Lung (tissue), 12 donors: ENCODE results near the gene VPS13D. TPM values are rescaled to one million over a fixed set of nuclear protein-coding genes. Genes with fewer than 3 reads are reported as not detected.
A peak's percentile ranks its signal among the peaks of the same experiment; 100 is the strongest.

Source experiments
- ATAC-seq: fragments of 200-7000 bp; cut with Tn5 transposase; one replicate; pipeline ENCODE4 v1.9.1; 2020; ENCODE audit warnings: moderate number of reproducible peaks; ENCODE audit not compliant: insufficient read depth, low FRiP score
- DNase-seq, 3 donors: peaks; one replicate each; pipeline ENCODE4 v3.0.0-alpha.2; 2013 to 2017
- H3K27ac ChIP-seq, 2 donors: one replicate each; pipeline ENCODE4 v1.5.1; 2013; ENCODE audit warnings: mild to moderate bottlenecking in 2 of 2, moderate library complexity in 2 of 2, control low read depth in 1 of 2, inconsistent platforms in 1 of 2, low read depth in 1 of 2, low read length in 1 of 2
- H3K27me3 ChIP-seq, 3 donors: one replicate each; pipeline ENCODE4 v1.5.1; 2013; ENCODE audit warnings: low read length in 2 of 3; ENCODE audit not compliant: control insufficient read depth in 3 of 3, insufficient read depth in 3 of 3
- H3K36me3 ChIP-seq, 4 donors: one replicate each; pipeline ENCODE4 v1.5.1; 2013; ENCODE audit warnings: low read length in 4 of 4, mild to moderate bottlenecking in 1 of 4, moderate library complexity in 1 of 4; ENCODE audit not compliant: control insufficient read depth in 4 of 4, insufficient read depth in 4 of 4
- H3K4me1 ChIP-seq, 5 donors: one replicate each; pipeline ENCODE4 v1.5.1; 2013; ENCODE audit warnings: low read length in 5 of 5, mild to moderate bottlenecking in 2 of 5, moderate library complexity in 1 of 5; ENCODE audit not compliant: control insufficient read depth in 5 of 5, insufficient read depth in 5 of 5
- H3K4me3 ChIP-seq: one replicate; pipeline ENCODE4 v1.5.1; 2013; ENCODE audit warnings: mild to moderate bottlenecking, control low read depth, moderate library complexity
- H3K9ac ChIP-seq, 2 donors: one replicate each; pipeline ENCODE4 v1.5.1; 2013; ENCODE audit warnings: low read length in 2 of 2, control low read depth in 1 of 2; ENCODE audit not compliant: insufficient read depth in 1 of 2
- H3K9me3 ChIP-seq, 4 donors: one replicate each; pipeline ENCODE4 v1.5.1; 2013; ENCODE audit warnings: low read length in 3 of 4, mild to moderate bottlenecking in 1 of 4, moderate library complexity in 1 of 4; ENCODE audit not compliant: control insufficient read depth in 4 of 4, insufficient read depth in 3 of 4
- WGBS, 2 donors: extraction: QIAGEN DNeasy Blood & Tissue Kit; methylation state at CpG; one replicate each; pipeline ENCODE4 v1.1.7; 2013; 5-methylcytosine and 5-hydroxymethylcytosine counted together
- polyA plus RNA-seq, 2 donors: library from polyadenylated mRNA; stranded (reverse); fragments of 200-250 nt; gene quantifications; one replicate each; pipeline ENCODE4 v1.2.1, GENCODE V29; 2013
- total RNA-seq, 2 donors: library from RNA; depleted of rRNA in 1 of 2; stranded (reverse); fragments of >200 nt in 1 of 2; gene quantifications; one replicate each; pipeline ENCODE4 v1.2.1, GENCODE V29; 2014 to 2021
- TF ChIP-seq, protein P1 (sequence below): IDR thresholded peaks from 2 replicates; pipeline ENCODE4 v1.5.1; 2012; ENCODE audit warnings: mild to moderate bottlenecking; ENCODE audit errors: control extremely low read depth, extremely low read depth
- donor health status: control.
- donor health status: control.
- donor health status: Bipolar disorder and iron deficiency.
- donor health status: healthy.
- donor health status: DM: yes; HTN: yes; CAD: no.

Gene VPS13D
- total and polyA plus RNA-seq, 4 donors, result 18.4 to 76.0 (median 37.5) TPM

DNA sequence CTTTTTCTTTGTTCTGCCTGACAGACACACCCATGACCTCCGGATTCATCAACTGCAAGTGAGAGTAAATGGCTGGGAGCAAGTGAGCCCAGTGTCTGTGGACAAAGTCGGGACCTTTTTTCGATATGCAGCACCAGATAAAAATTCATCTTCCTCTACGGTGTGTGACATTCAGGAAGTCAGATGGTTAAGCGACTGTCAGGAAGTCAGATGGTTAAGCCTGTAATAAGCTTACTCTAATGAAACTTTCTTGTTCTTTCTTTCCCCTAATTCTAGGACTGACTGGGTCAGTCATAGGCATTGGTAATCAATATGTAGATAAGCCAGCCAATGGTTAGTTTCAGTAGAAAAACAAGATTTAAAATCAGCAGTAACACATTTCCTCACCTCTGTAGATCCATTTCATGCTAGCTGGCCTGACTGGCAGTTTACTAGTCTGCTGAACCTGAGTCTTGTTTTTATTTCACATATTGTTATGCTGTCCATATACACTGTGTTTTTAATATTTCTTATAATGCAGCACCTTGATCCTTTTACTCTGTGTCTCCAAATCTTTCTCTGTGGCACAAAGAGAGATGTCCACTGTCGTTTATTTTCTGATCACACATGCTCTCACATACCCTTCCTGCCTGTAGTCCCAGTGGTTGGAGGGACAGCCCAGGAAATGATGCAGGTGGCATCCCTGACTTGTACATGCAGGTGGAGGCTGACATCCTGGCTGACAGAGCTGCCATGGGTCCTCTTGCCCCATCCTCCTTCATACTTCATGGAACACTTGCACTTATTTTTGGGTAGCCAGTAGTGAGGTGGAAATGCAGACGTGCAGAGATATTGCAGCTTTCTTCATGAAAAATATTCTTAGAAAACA is 115.8 kb downstream of the VPS13D start:
- no peak for ATAC-seq
- H3K9ac ChIP-seq, result no peak overlapping the region

DNA sequence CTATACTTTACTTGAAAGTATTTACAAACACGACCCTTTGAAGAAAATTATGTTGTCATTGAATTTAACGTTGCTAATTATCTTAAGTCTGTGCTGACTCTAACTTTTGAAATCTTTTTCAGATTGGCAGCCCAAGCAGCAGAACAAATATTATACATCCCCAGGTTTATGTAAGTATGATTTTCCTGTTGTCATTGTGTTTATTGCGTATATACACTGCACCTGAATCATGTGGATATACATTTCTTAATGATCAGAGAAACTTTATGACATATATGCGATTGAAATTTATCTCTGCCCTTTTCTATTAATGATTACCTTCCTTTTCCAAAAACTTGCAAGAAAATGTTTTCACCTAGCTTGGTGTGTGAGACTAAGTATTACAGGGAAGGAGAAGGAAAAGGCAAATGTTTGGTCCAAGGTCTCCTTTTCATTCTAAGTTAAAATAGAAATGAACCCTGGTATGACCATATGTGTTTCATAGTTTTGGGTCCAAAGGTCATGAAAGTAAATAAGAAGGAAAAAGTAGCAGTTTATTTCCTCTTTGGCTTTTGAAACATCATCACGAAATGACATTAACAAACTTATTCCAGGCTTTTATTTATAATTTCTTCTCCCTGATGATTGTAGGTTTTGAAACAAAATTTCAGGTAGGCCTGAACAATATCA is 116.8 kb downstream of the VPS13D start:
- no peak overlapping the region for H3K9ac ChIP-seq
- H3K27ac ChIP-seq, result no peak overlapping the region
- peaks cover 3 to 15% (median 9%) of the 10 kb centered on the region in 5 donors for H3K4me1 ChIP-seq
- peaks cover 15 to 36% (median 20%) of the 10 kb centered on the region in 4 donors for H3K36me3 ChIP-seq
- DNase-seq (no peak), ATAC-seq (no peak)
- no peaks in the 10 kb centered on the region for H3K27me3 ChIP-seq
- no peak overlapping the region for H3K4me3 ChIP-seq
- peaks cover 0 to 3% (median 0%) of the 10 kb centered on the region in 4 donors for H3K9me3 ChIP-seq
- TF ChIP-seq, protein P1, sequence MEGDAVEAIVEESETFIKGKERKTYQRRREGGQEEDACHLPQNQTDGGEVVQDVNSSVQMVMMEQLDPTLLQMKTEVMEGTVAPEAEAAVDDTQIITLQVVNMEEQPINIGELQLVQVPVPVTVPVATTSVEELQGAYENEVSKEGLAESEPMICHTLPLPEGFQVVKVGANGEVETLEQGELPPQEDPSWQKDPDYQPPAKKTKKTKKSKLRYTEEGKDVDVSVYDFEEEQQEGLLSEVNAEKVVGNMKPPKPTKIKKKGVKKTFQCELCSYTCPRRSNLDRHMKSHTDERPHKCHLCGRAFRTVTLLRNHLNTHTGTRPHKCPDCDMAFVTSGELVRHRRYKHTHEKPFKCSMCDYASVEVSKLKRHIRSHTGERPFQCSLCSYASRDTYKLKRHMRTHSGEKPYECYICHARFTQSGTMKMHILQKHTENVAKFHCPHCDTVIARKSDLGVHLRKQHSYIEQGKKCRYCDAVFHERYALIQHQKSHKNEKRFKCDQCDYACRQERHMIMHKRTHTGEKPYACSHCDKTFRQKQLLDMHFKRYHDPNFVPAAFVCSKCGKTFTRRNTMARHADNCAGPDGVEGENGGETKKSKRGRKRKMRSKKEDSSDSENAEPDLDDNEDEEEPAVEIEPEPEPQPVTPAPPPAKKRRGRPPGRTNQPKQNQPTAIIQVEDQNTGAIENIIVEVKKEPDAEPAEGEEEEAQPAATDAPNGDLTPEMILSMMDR, result no peak
- WGBS, 2 donors, result 86 to 91% methylated on average over 5 of the region's 5 CpGs

More for the DNA sequence above, 115.8 kb downstream of the VPS13D start:
- Histone ChIP-seq H3K36me3 (peaks cover 15 to 31% (median 17%) of the 10 kb centered on the region in 4 donors), H3K27ac (peak overlapping the region; percentile 26 to 59), H3K27me3 (no peaks in the 10 kb centered on the region), H3K9me3 (peaks cover 0 to 1% (median 0%) of the 10 kb centered on the region in 4 donors), H3K4me3 (no peak overlapping the region), H3K4me1 (peaks cover 3 to 19% (median 11%) of the 10 kb centered on the region in 5 donors)
- TF ChIP-seq, protein P1, result no peak
- WGBS, 2 donors, result 24 to 53% methylated on average over 7 of the region's 7 CpGs
- no peak for DNase-seq

GRCh38 chr1:12348113-12348512 is 118.3 kb downstream of the VPS13D start:
- DNase-seq (no peak), ATAC-seq (no peak)
- peaks cover 0 to 9% (median 7%) of the 10 kb centered on the region in 5 donors for H3K4me1 ChIP-seq
- WGBS, 2 donors, result 82 to 95% methylated on average over 1 of the region's 1 CpG
- no peak overlapping the region for H3K9ac ChIP-seq
- no peak overlapping the region for H3K27ac ChIP-seq
- H3K36me3 ChIP-seq, result peaks cover 14 to 36% (median 21%) of the 10 kb centered on the region in 4 donors
- H3K9me3 ChIP-seq, result peaks cover 0 to 3% (median 0%) of the 10 kb centered on the region in 4 donors
- TF ChIP-seq, protein P1, result no peak
- no peaks in the 10 kb centered on the region for H3K27me3 ChIP-seq
- H3K4me3 ChIP-seq, result no peak overlapping the region
